ENCODE data around the gene OR4D9.

DNA sequence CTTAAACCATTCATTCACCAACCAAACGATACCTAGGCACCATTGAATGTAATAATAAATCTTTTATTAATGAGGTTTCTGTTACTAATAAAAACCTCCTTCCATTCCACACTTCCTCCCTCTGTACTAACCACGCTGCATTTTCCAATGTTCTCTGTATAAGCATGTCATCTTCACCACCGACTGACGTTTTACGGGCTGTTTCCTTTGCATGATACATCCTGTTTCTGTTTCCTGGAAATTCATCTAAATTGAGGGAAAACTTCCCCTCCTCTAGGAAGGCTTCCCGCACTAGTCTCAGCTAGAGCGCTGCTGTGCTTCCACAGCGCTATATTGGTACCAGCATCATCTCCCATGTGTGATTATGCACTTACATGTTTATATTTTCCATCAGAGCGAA is 36.2 kb upstream of the OR4D9 start:
- TF ChIP-seq, protein P1, sequence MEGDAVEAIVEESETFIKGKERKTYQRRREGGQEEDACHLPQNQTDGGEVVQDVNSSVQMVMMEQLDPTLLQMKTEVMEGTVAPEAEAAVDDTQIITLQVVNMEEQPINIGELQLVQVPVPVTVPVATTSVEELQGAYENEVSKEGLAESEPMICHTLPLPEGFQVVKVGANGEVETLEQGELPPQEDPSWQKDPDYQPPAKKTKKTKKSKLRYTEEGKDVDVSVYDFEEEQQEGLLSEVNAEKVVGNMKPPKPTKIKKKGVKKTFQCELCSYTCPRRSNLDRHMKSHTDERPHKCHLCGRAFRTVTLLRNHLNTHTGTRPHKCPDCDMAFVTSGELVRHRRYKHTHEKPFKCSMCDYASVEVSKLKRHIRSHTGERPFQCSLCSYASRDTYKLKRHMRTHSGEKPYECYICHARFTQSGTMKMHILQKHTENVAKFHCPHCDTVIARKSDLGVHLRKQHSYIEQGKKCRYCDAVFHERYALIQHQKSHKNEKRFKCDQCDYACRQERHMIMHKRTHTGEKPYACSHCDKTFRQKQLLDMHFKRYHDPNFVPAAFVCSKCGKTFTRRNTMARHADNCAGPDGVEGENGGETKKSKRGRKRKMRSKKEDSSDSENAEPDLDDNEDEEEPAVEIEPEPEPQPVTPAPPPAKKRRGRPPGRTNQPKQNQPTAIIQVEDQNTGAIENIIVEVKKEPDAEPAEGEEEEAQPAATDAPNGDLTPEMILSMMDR (IDR thresholded peaks at IDR 0.05) = no peak
- TF ChIP-seq POLR2A (IDR thresholded peaks at IDR 0.05) = no peak

Data from esophagus squamous epithelium (tissue), 4 donors.